Subcutaneous abdominal adipose tissue (tissue), 5 donors: ENCODE data around the gene ATF7IP2.
"Not testable (repeated sequence)": the region's sequence is repeated elsewhere in the genome, so short reads cannot be mapped to it uniquely, and the experiment has no call there.

Experiments
- H3K27ac ChIP-seq: one replicate; pipeline ENCODE4 v1.7.0; 2013; ENCODE audit warnings: low read depth, mild to moderate bottlenecking, inconsistent platforms, low read length, moderate library complexity
- H3K27me3 ChIP-seq, 5 donors: one replicate each; pipeline ENCODE4 v1.7.0; 2013; ENCODE audit warnings: low read length in 5 of 5, inconsistent platforms in 1 of 5; ENCODE audit not compliant: control insufficient read depth in 5 of 5, insufficient read depth in 4 of 5
- H3K36me3 ChIP-seq, 5 donors: one replicate each; pipeline ENCODE4 v1.7.0; 2013; ENCODE audit warnings: low read length in 5 of 5; ENCODE audit not compliant: control insufficient read depth in 5 of 5, insufficient read depth in 5 of 5
- H3K4me1 ChIP-seq, 5 donors: one replicate each; pipeline ENCODE4 v1.7.0; 2013; ENCODE audit warnings: low read length in 5 of 5, mild to moderate bottlenecking in 3 of 5, moderate library complexity in 1 of 5; ENCODE audit not compliant: control insufficient read depth in 5 of 5, insufficient read depth in 5 of 5
- H3K4me3 ChIP-seq, 5 donors: one replicate each; pipeline ENCODE4 v1.7.0; 2013; ENCODE audit warnings: low read length in 5 of 5, low read depth in 1 of 5
- H3K9ac ChIP-seq, 5 donors: one replicate each; pipeline ENCODE4 v1.7.0; 2013; ENCODE audit warnings: low read length in 5 of 5, mild to moderate bottlenecking in 4 of 5, moderate library complexity in 3 of 5
- H3K9me3 ChIP-seq, 5 donors: one replicate each; pipeline ENCODE4 v1.7.0; 2013; ENCODE audit warnings: low read length in 5 of 5; ENCODE audit not compliant: control insufficient read depth in 5 of 5
- donor health status: healthy.
- donor health status: healthy.
- donor health status: healthy.
- donor health status: healthy.
- donor health status: healthy.

The ATF7IP2 gene

GRCh38 chr16:10356870-10357842, 28.7 kb upstream of the ATF7IP2 start:
- Histone ChIP-seq H3K27me3 (no peaks in the 10 kb centered on the region), H3K9ac (no peak overlapping the region), H3K4me3 (no peak overlapping the region), H3K9me3 (peaks cover 0 to 3% (median 0%) of the 10 kb centered on the region in 5 donors), H3K36me3 (no peaks in the 10 kb centered on the region), H3K4me1 (no peaks in the 10 kb centered on the region), H3K27ac (no peak overlapping the region)

DNA sequence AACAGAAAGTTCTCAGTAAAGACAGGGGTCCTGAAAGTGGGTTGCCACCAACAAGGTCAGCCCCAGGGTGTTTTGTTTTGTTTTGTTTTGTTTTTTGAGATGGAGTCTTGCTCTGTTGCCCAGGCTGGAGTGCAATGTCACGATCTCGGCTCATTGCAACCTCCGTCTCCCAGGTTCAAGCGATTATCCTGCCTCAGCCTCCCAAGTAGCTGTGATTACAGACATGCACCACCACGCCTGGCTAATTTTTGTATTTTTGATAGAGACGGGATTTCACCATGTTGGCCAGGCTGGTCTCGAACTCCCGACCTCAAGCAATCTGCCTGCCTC, 24.1 kb upstream of the ATF7IP2 start:
- not testable (repeated sequence) for H3K36me3 ChIP-seq, H3K4me3 ChIP-seq, H3K27me3 ChIP-seq, H3K9me3 ChIP-seq, H3K27ac ChIP-seq, H3K4me1 ChIP-seq, H3K9ac ChIP-seq

- Histone ChIP-seq H3K4me3 (no peak overlapping the region), H3K9ac (no peak overlapping the region), H3K27me3 (no peaks in the 10 kb centered on the region), H3K36me3 (no peaks in the 10 kb centered on the region), H3K27ac (no peak overlapping the region), H3K9me3 (no peaks in the 10 kb centered on the region), H3K4me1 (no peaks in the 10 kb centered on the region)
Observed at GRCh38 chr16:10362077-10362863, 23.6 kb upstream of the ATF7IP2 start.

- not testable (repeated sequence) for H3K4me1 ChIP-seq, H3K27me3 ChIP-seq, H3K36me3 ChIP-seq, H3K9me3 ChIP-seq, H3K27ac ChIP-seq, H3K9ac ChIP-seq, H3K4me3 ChIP-seq
Observed at GRCh38 chr16:10362864-10363197, 23.0 kb upstream of the ATF7IP2 start.

- not testable (repeated sequence) for H3K9ac ChIP-seq, H3K4me3 ChIP-seq, H3K4me1 ChIP-seq, H3K27ac ChIP-seq, H3K27me3 ChIP-seq, H3K36me3 ChIP-seq
- peaks cover 0 to 12% (median 7%) of the 10 kb centered on the region in 5 donors for H3K9me3 ChIP-seq
Observed at GRCh38 chr16:10366619-10367018, 19.2 kb upstream of the ATF7IP2 start.

GRCh38 chr16:10367616-10368188, 18.2 kb upstream of the ATF7IP2 start:
- H3K27me3 ChIP-seq: no peaks in the 10 kb centered on the region
- H3K9me3 ChIP-seq: peaks cover 0 to 12% (median 7%) of the 10 kb centered on the region in 5 donors
- H3K36me3 ChIP-seq: no peaks in the 10 kb centered on the region
- no peak overlapping the region for H3K9ac ChIP-seq
- H3K4me1 ChIP-seq: peaks cover 0 to 2% (median 0%) of the 10 kb centered on the region in 5 donors
- H3K4me3 ChIP-seq: no peak overlapping the region
- no peak overlapping the region for H3K27ac ChIP-seq

DNA sequence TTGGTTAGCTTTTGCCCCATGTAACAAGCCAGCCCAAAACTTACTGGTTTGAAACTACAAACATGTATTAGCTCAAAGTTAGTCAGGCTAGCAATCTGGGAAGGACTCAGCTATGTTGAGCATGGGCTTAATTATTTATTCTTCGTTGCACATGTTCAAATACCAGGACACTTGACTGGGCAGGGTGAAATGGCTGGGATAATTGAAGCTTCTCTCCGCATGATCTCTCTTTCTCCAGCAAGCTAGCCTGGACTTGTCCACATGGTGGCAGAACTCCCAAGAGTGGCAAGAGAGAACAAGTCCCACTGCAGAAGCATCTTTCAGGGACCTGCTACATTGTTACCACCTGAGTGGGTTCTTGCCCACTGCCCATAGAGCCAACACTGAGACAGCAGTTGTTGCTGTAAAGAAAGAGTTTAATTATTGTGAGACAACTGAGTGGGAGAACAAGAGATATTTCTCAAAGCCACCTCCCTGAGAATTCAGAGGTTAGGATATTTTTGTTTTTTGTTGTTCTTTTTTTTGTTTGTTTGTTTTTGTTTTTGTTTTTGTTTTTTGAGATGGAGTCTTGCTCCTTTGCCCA, 16.8 kb upstream of the ATF7IP2 start:
- Histone ChIP-seq H3K4me1 (peaks cover 0 to 2% (median 0%) of the 10 kb centered on the region in 5 donors), H3K9me3 (peaks cover 0 to 14% (median 9%) of the 10 kb centered on the region in 5 donors), H3K27me3 (no peaks in the 10 kb centered on the region), H3K27ac (no peak overlapping the region), H3K4me3 (no peak overlapping the region), H3K36me3 (no peaks in the 10 kb centered on the region), H3K9ac (no peak overlapping the region)

DNA sequence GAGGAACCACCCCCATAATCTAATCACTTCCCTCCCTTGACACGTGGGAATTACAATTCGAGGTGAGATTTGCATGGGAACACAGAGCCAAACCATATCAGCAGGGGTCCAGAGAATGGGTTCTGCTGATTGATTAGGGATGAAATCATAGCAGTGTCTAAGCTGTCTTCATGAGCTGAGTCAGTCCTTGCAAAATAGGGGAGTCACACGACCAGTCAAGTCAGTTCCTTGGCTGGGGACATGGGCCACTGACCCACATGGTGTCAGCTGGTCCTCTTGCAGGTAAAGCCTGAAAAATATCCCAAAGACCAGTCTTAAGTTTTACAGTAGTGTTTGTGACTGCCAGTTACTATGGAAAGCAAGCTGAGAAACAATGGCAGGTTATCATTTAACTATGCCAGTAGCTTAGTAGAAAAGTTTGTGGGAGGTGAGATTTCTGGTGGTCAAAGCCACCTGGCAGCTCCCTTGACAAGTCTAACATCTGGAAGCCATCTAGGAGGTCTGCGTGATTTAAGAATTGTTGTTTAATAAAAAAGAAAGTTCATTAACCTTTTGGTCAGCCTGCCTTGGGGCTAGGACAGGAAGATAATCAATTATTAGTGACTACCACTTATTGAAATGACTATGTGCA, 15.7 kb upstream of the ATF7IP2 start:
- no peak overlapping the region for H3K9ac ChIP-seq
- H3K27ac ChIP-seq: no peak overlapping the region
- H3K36me3 ChIP-seq: no peaks in the 10 kb centered on the region
- no peak overlapping the region for H3K4me3 ChIP-seq
- peaks cover 0 to 14% (median 9%) of the 10 kb centered on the region in 5 donors for H3K9me3 ChIP-seq
- peaks cover 0 to 2% (median 0%) of the 10 kb centered on the region in 5 donors for H3K4me1 ChIP-seq
- no peaks in the 10 kb centered on the region for H3K27me3 ChIP-seq

DNA sequence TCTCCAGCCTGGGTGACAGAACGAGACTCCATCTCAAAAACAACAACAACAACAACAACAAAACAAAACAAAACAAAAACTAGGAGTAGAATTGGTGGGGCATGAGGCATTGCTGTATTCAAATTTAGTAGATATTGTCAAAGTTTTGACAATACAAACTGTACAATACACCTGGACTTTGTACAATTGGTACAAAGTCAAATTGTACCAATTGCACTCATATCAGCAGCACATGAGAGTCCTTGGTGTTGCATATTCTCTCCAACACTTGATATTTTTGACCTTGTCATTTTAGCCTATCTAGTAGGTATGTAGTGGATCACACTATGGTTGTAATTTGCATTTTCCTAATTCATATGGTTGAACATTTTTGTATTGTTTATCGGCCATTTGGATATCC, 14.3 kb upstream of the ATF7IP2 start:
- H3K4me1 ChIP-seq: peaks cover 0 to 2% (median 0%) of the 10 kb centered on the region in 5 donors
- H3K9ac ChIP-seq: no peak overlapping the region
- H3K27ac ChIP-seq: no peak overlapping the region
- H3K36me3 ChIP-seq: no peaks in the 10 kb centered on the region
- no peak overlapping the region for H3K4me3 ChIP-seq
- peaks cover 0 to 14% (median 9%) of the 10 kb centered on the region in 5 donors for H3K9me3 ChIP-seq
- H3K27me3 ChIP-seq: no peaks in the 10 kb centered on the region
